Stromal cell of bone marrow (primary cell): ENCODE data around the gene SHC4.
"Not testable (repeated sequence)": the region's sequence is repeated elsewhere in the genome, so short reads cannot be mapped to it uniquely, and the experiment has no call there.

Experiments used
- DNase-seq: peaks from one replicate; pipeline ENCODE4 v3.0.0-alpha.2; 2012; ENCODE audit warnings: low read depth

SHC4 gene

DNA sequence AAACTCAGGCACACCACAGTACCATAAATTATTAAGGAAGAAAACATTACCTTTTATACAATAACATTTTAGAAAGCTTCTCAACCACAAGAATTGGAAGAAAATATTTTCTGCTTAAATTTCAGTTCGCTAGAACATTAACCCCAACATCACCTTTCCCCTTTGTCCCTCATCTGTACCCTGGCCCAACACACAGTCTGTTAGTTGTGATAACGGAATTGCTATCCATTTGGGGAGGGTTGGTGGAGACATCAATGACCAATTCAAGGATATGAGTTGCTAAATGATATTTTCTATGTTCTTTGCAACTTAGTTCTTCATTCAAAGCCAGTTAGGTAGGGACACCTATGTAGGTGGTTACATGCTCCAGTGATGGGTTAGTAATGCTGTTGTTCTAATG lies 80.0 kb downstream of the SHC4 start:
- DNase-seq = no peak

DNA sequence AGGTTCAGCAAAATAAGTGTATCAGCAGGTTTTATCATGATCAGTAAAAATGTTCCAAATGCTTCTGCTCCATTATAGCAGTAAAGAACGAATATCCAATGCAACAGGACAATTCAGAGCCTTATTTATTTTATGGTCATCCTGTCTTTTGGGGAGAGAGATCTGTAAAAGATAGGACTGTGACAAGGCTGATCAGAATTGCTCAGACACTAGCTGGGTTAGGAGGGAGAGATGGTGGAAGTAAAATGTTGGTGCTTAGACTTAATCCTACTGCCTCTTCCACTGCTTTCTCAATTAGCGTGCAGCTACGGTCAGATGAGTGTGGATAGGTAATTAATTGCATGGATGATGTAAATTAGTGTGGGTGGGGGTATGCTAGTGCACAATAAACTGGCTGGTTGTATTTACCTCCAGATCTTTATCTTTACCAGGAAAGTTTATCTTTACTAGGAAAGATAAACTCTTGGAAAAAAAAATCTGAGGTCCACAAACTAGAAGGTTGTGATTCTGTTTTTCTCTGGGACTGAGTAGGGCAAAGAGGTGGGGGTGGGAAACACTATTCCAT lies 83.6 kb downstream of the SHC4 start:
- DNase-seq = no peak

DNA sequence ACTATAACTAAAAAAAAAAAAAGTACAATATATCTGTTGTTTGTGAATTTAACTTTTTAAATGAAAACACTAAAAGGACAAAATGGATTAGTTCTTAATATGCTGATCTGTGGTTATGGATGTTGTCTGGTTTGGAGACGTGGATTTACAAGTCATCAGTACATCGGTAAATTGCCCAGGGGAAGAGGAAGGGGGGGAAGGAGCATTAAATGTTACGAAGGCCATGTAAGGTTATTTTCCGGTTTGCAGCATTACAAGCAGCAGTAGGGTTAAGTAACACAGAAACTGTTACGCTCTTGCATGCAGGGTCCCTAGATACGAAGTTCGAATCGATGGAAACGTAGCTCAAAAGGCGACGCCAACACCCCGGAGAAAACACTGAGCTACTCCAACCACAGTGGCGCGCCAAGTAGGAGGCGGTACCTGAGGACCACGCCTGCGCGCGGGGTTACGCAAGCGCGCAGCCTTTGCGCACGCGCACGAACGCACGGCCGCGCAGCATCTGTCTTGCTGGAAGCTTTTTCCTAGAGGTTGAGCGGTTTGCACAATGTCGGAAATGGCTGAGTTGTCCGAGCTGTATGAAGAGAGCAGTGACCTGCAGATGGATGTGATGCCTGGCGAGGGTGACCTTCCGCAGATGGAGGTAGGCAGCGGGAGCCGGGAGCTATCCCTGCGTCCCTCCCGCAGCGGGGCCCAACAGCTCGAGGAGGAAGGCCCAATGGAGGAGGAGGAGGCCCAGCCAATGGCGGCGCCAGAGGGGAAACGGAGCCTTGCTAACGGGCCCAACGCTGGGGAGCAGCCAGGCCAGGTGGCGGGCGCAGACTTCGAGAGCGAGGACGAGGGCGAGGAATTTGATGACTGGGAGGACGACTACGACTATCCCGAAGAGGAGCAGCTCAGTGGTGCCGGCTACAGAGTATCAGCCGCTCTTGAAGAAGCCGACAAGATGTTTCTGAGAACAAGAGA lies 85.8 kb downstream of the SHC4 start, which contains the start of gene EID1:
Gene EID1, plus strand, starts transcription at position 505 of the 966 bp plus-strand sequence. Its CDS starts 43 bp downstream, at position 548.
- peak; percentile 86 for DNase-seq

DNA sequence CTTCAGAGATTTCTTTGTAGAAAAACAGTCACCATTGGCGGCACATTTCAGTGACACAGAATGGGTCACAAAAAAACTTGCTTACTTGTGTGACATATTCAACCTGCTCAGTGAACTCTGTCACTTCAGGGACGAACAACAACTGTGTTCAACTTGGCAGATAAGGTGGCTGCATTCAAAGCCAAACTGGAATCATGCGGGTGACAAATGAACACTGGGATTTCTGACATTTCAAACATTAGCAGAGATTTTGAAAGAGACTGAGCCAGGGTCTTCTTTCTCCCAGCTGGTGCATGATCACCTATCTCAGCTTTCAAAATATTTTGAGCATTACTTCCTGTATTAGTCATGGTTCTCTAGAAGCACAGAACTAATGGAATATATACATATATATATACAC lies 87.7 kb downstream of the SHC4 start:
- DNase-seq = no peak

DNA sequence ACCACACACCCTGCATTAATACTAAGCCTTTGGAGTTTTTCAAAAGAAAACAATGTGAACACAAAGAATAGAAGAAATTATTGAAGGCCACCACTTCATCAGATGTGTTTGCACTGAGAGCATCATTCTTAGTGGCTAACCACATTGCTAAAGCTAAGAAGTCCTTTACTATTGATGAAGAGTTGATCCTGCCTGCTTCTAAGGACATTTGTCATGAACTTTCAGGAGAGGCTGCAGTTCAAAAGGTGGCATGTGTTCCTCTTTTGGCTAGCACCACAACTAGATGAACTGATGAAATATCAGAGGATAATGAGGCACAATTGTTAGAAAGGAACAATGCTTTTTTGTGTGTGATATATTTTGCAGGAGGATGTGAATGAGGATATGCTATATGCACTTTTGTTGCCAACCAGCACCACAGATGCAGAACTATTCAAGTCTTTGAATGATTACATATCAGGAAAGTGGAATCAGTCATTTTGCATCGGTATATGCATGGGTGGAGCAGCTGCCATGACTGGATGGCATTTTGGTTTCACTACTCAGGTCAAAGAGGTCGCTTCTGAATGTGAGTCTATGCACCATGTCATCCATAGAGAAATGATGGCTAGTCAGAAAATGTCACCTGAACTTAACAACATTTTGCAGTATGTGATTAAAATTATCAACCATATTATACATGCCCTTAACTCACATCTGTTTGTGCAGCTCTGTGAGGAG lies 88.3 kb downstream of the SHC4 start:
- DNase-seq = no peak

DNA sequence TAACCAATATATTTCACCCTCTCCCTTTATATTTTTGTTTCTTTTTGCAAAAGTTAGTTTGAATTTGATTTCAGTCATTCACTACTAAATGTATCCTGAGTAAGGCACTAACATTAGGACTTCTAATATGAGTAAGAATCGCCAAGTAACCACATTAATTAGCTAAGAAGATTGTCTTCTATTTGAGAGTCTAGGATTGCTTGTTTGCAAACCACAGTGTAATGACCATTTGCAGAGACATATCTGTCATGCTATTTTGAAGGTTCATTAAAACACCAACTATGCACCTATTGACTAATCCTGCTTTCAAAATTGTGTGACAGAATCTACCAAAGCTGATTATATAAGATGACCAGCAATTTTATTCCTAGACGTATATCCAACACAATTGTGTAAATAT lies 91.1 kb downstream of the SHC4 start:
- DNase-seq = no peak

DNA sequence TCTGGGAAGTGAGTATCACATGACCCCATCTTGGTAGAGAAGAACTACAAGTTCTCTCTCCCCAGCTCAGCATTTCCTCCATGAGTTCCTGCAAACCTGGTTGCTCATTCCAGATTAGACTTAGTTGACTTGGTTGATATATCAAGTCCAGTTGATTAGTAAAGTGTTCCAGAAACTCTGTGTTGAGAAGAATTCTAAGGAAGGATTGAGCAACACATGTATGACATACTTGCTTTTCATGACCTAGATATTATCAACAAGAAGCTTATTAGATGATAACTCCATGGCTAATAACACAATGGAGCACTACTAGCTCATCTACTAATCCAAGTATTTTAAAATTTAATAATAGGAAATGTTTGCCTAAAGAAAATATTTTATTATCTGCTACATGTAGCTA lies 92.2 kb downstream of the SHC4 start:
- DNase-seq = no peak

DNA sequence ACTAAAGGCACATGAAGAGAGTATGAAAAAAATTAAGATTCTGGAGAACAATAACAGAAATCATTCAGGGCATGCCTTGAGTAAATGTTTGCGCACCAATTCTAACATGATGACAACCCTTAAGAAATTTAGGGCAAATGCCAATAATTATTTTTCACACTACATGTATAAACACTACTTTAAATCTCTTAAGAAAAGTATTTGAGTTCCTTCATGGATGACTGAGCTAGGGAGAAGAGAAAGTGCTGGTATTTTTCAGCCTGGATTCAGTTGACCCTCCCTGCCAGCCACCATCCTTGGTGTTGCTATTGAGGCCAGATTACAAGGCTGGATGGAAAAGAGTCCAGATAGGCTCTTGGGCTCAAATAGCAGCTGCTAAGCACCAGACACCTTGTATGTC lies 93.8 kb downstream of the SHC4 start:
- DNase-seq = no peak

DNA sequence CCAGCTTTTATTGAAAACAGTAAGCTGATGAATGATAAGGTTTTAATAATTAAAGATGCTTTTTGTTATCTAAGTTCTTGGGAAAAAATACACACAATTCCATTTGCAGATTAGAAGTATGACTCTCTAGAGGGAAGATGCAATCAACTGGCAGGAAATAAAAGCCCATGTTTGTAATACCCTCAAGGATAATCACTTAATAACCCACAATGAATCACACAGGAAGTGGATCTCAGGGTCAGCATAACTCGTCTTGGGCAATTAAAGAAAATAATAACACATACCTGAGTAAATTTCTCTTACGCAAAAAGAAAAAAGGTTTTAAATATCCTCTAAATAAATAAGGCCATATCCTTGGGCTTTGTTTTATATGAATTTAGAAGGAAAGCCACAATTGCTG lies 95.2 kb downstream of the SHC4 start:
- DNase-seq = no peak

DNA sequence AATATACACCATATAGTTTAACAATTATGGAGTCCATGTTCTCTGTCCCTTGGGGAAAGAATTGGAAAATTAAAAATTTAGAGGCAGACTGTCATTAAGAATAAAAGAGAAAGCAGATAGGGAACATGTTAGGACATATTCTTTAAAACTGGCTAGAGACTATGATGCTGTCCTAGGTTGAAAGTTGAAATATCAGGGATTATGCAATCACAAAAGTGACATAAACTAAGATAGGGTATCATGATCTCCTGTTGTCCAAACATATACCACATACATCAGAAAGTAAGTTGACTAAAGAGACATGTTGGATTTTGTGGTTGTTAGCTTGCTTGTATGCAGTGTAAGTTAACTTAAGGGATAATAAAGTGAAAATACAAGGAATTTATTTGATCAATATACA lies 95.7 kb downstream of the SHC4 start:
- no peak for DNase-seq

DNA sequence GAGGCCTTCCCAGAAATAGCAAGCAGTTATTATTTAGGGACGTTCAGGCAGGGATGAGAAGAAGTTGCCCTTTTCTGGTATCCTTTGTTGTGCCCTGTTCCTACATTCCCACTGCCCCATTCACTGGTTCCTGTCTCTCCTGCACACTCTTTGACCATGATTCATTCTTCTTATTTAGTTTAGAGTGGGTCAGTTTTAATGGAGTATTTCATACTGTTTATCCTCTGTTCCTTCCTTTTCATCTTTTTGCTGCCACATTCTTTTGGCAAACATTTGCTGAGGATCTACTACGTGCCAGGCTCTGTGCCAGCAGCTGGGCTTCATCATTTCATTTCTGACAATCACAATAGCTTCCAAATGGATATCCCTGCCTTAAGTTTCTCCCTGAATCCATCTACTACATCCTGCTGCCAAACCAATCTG lies 97.6 kb downstream of the SHC4 start:
- no peak for DNase-seq

DNA sequence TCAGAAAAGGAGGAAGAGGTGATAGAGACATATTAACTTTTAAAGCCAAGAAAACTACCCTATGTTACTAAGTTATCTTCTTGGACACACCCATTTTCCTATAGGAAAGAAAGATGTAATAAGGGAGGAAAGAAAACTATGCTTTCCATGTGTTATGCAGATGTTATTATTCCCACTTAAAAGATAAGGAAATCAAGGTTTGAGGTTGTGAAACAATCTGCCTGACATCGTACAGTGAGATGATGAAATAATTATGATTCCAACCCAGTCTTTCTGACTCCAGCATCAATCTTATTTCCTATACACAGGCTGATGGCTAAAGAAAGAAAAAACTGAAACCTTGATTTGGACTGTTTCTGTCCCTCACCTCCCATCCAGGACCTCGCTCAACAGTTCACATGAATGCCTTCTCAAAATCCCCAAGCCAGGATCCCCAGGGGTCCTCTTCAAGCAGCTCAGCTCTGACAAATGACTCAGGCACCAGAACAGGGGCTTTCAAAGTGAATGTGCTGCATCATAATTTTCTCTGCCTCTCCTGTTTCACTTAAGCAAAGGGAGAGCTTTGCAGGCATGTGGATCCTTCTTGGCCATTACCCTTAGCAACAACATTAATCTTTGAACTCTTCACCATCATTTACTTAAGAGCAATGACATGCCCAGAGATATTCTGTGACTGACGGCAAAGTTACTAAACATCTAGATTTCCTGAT lies 98.2 kb downstream of the SHC4 start:
- peak; percentile 56 for DNase-seq

DNA sequence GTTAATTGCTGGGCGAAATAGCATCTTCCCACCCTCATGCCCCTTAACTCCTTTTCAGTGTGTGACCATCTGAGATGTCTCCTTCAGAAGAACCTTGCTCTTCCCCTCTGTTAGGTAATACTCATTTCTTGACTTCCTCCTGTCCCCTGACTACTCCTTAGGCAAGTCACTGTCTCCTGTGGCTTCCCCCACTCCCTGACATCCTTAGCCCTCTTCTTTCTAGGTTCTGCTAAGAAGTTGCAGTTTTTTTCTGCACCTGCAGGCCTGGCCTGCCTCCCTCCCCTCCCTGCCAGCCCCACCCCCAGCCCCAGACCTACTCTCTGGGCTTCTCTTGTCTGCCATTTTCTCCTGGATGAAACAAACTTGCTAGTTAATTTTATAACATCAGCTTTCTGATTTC lies 101.0 kb downstream of the SHC4 start:
- no peak for DNase-seq

DNA sequence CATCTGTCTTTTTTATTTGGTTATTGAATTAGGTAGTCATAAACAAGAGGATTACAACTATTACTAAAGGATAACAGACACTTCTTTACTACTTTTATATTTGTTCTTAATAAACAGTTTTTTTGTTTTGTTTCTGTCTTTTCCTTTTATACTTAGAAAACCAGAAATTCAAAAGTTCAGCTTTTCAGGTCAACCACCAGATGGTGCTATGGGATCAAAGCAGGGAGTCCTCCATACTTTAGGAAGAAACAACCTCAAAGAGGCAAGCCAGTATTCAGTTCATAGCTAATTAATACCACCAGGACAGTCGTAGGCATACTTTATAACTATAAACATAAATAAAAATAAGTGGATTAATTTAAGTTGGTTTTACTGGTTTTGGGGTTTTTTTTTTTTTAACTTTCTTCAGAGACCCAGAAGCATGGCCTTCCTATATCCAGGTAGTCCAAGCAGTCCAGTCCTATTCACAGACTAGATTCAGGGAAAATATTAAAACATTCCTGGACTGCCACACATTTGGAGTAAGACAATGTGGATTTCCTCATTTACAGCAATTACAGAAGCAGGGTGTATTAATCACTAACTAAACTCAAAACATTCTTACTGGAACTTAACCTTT lies 101.8 kb downstream of the SHC4 start:
- DNase-seq = peak; percentile 51

DNA sequence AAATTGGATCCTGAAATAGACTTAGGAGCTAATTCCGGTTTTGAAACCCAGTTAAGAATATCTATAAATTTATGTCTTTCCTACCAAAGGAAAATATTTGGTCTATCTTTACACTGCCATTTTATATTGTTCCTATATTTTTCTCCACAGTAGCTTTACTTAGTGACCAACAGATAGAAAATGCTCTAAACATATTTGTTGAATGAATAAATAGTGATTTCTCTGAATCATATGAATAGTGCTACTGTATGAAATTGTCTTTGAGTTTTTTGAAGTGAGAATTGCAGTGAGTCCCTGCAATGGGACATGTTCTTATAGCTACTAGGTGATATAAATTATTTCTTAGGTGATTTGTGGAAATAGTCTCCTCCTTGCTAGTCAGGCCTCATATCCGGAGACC lies 104.3 kb downstream of the SHC4 start:
- no peak for DNase-seq

DNA sequence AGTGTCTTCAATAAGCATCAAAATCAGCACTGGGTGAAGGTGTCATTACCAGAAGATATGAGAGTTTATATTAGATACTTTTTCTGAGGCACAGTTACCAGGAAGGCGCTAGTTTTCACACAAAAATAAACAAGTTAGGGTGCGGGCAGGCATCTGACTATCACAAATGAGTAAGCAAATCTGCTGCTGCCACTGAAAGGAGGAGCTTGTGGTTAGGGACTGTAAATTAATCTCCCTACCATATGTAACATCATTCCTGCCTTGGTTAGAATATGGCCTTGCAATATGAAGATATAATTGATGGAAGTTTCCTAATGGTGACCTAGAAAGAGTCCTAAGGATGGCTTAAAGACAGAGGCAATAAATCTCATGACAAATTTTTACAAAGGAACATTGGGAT lies 105.3 kb downstream of the SHC4 start:
- peak; percentile 24 for DNase-seq

DNA sequence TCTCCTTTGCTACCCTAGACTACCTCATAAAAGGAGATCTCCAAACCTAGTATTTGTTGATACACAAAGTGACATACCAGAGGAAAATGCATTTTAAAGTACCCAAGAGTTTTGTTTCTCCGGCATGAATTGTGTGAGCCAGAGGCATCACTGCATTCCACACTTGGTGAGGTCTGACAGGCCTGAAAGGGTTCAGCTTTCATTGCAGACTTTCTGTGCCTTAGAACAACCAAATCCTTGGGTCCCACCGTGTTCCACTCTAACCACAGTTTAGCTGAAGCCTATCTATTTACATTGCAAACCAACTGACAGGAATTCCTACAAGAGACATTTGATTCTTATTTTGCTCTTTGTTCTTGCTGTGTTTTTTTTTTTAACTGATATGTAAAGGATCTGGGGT lies 106.8 kb downstream of the SHC4 start:
- no peak for DNase-seq

DNA sequence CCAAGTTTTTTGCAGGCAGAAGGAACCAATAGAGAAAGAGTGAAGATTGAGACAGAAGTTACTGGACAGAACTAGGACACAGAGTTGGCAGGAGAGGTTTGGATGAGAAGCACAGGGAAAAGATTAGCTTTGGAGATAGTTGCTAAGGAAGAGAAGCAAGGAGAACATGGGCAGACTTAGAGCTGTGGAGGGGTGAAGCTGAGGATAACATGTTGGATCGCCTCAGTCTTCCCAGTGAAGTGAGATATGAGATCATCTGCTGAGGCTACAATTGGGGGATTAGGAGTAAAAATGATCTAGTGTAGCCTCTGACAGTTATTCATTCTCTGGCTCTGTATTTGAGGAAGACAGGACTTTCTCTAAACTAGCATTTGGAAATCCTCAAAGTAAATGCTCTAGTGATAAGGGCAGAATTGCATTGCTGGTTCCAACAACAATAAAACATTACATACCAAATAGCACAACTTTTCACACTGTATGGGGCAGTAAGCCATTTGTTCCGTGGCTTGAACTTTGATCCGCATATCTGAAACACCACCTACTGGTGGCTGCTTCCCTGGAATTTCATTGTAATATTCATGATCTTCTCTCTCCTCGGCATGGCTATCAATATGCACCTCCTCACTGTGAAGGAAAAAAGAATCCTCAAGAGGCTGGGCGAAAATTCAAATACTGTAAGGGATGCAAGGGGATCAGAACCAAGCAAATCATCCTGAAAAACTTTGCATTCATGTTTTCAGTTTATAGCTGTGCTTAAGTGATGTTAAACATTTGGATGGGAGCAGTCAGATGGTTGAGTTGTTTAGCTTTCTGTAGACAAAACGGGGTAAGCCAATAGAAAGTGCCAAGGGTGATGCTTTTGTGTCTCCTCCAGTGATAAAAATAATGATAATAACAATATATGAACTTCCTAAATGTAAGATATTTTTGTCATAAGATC lies 107.9 kb downstream of the SHC4 start:
- DNase-seq = peak; percentile 53

DNA sequence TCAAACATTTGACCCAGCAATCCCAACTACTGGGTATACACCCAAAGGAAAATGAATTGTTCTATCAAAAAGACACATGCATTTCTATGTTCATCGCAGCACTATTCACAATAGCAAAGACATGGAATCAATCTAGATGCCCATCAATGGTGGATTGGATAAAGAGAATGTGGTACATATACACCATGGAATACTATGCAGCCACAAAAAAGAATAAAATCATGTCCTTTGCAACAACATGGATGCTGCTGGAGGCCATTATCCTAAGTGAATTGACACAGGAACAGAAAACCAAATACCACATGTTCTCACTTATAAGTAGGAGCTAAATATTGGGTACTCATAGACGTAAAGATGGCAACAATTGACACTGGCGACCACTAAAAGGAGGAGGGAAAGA lies 109.3 kb downstream of the SHC4 start:
- not testable (repeated sequence) for DNase-seq

DNA sequence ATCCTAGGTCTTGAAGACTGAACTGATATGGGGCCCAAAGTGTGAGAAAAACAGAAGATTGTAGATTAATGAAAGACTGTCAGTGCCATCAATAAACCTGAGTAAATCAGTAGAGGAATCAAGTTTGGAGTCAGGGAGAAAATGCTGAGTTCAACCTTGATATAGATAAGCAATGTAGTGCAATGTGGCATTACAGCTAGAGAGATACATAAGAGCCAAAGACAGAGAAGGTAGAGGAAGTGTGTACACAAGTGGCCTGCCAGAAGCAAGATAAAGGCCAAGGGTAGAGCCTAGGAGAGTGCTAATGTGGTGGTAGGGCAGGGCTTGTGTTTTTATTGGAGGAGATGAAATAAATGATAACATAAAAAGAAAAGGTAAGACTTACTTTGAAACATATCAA lies 111.8 kb downstream of the SHC4 start:
- DNase-seq = no peak

DNA sequence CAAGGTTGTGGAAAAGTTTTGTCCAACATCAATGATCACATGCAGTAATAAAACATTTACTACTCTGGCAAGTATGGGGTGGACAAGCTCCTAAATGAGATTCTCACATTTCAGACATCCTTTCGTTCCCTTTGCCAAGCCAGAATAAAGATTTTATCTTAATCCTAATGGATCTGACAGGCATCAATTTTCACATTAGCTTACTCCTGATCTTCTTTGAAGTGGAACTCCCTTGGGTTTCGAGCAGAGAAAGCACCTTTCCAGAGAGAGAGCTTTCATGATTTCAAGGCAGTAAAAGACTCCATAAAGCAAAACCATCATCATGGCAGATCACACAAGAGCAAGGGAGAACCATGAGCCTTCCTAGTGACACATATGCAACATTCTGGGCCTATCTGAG lies 113.1 kb downstream of the SHC4 start:
- no peak for DNase-seq
